ENCODE measurements around the gene ABCF1. TPM values are rescaled to one million over a fixed set of nuclear protein-coding genes. Genes with fewer than 3 reads are reported as not detected.

Gene ABCF1
- total RNA-seq, 3 donors from 2014 or later (not counting 1 experiment from before 2014, with no cell fraction given), result 91.4 to 138 (median 138) TPM

- H3K9me3 Mint-ChIP-seq, result no peaks in the 10 kb centered on the region
- H3K27ac ChIP-seq (ENCODE audit: low read length), result peak overlapping the region; percentile 97
- peaks cover 24% of the 10 kb centered on the region for H3K4me1 ChIP-seq (ENCODE audit: control insufficient read depth, insufficient read depth, low read length)
- peaks cover 19% of the 10 kb centered on the region for H3K36me3 Mint-ChIP-seq
- no peak for TF ChIP-seq CTCF (IDR thresholded peaks at IDR 0.05)
- H3K9me3 ChIP-seq (ENCODE audit: control insufficient read depth, insufficient read depth, low read length), result no peaks in the 10 kb centered on the region
- H3K4me3 ChIP-seq (ENCODE audit: low read length), result peak overlapping the region; percentile 64
- intact Hi-C loops (cut with micrococcal nuclease), result no loop called here
- H3K4me1 Mint-ChIP-seq, result peaks cover 35 to 54% of the 10 kb centered on the region in 2 donors
- no peaks in the 10 kb centered on the region for H3K27me3 ChIP-seq (ENCODE audit: control insufficient read depth, insufficient read depth, low read length)
- DNase-seq (peak; percentile 38 to 54), ATAC-seq (no peak)
- no peaks in the 10 kb centered on the region for H3K27me3 Mint-ChIP-seq (ENCODE audit: low read depth in 2 of 2)
- peak overlapping the region; percentile 98 to 100 for H3K27ac Mint-ChIP-seq
- H3K4me3 Mint-ChIP-seq, result peak overlapping the region; percentile 98
- peaks cover 30% of the 10 kb centered on the region for H3K36me3 ChIP-seq (ENCODE audit: control insufficient read depth, insufficient read depth, low read length)
- 25% methylated on average over 34 of the region's 34 CpGs for WGBS (ENCODE audit: insufficient coverage)
Observed at GRCh38 chr6:30554962-30555815, 16.1 kb upstream of the ABCF1 start.

GRCh38 chr6:30555816-30556065, 15.5 kb upstream of the ABCF1 start:
- Mint-ChIP-seq H3K27me3 (ENCODE audit: low read depth in 2 of 2) (no peaks in the 10 kb centered on the region), H3K27ac (peak overlapping the region; percentile 98 to 100), H3K36me3 (peaks cover 15% of the 10 kb centered on the region), H3K4me1 (peaks cover 35 to 54% of the 10 kb centered on the region in 2 donors), H3K9me3 (no peaks in the 10 kb centered on the region), H3K4me3 (peak overlapping the region; percentile 98)
- Histone ChIP-seq H3K4me1 (ENCODE audit: control insufficient read depth, insufficient read depth, low read length) (peaks cover 24% of the 10 kb centered on the region), H3K4me3 (ENCODE audit: low read length) (peak overlapping the region; percentile 64), H3K27ac (ENCODE audit: low read length) (peak overlapping the region; percentile 97), H3K9me3 (ENCODE audit: control insufficient read depth, insufficient read depth, low read length) (no peaks in the 10 kb centered on the region), H3K36me3 (ENCODE audit: control insufficient read depth, insufficient read depth, low read length) (peaks cover 27% of the 10 kb centered on the region), H3K27me3 (ENCODE audit: control insufficient read depth, insufficient read depth, low read length) (no peaks in the 10 kb centered on the region)
- WGBS (ENCODE audit: insufficient coverage), result 2% methylated on average over 12 of the region's 15 CpGs
- ATAC-seq (no peak), DNase-seq (no peak)
- intact Hi-C loops (cut with micrococcal nuclease), result loop anchor here (1.0 kb wide), 3 partner anchors 16 to 162 kb away; partner anchors contain the start of genes ABCF1, MDC1, MRPS18B and PPP1R10
- no peak for TF ChIP-seq CTCF (IDR thresholded peaks at IDR 0.05)

- WGBS (ENCODE audit: insufficient coverage), result under 1% methylated on average over 71 of the region's 71 CpGs
- Mint-ChIP-seq H3K27ac (peak within 1 kb of the TSS; percentile 98 to 100), H3K27me3 (ENCODE audit: low read depth in 2 of 2) (no peaks in the 10 kb centered on the region), H3K4me3 (peak within 1 kb of the TSS; percentile 98), H3K36me3 (peaks cover 10% of the 10 kb centered on the region), H3K4me1 (peaks cover 35 to 54% of the 10 kb centered on the region in 2 donors), H3K9me3 (no peaks in the 10 kb centered on the region)
- intact Hi-C loops (cut with micrococcal nuclease), result loop anchor here (1.0 kb wide), 3 partner anchors 15 to 161 kb away; partner anchors contain the start of genes ABCF1, MDC1, MRPS18B and PPP1R10
- peak; percentile 97 to 99 for DNase-seq
- no peaks in the 10 kb centered on the region for H3K27me3 ChIP-seq (ENCODE audit: control insufficient read depth, insufficient read depth, low read length)
- TF ChIP-seq CTCF (IDR thresholded peaks at IDR 0.05), result no peak
- H3K9me3 ChIP-seq (ENCODE audit: control insufficient read depth, insufficient read depth, low read length), result no peaks in the 10 kb centered on the region
- peak; percentile 79 to 93 (median 80) for ATAC-seq
- H3K27ac ChIP-seq (ENCODE audit: low read length), result peak within 1 kb of the TSS; percentile 97
- H3K4me3 ChIP-seq (ENCODE audit: low read length), result peak within 1 kb of the TSS; percentile 64
- H3K36me3 ChIP-seq (ENCODE audit: control insufficient read depth, insufficient read depth, low read length), result peaks cover 22% of the 10 kb centered on the region
- peaks cover 24% of the 10 kb centered on the region for H3K4me1 ChIP-seq (ENCODE audit: control insufficient read depth, insufficient read depth, low read length)
Observed at GRCh38 chr6:30556066-30556905, 15.0 kb upstream of the ABCF1 start, which contains the start of gene GNL1. Gene GNL1 (minus strand): TSS chr6:30556489. CDS start chr6:30556203, 286 bp downstream.
